ENCODE measurements around the gene ZNF740. TPM values are rescaled to one million over a fixed set of nuclear protein-coding genes. Genes with fewer than 3 reads are reported as not detected.

ZNF740 gene
- total and polyA plus RNA-seq, 2 of the 4 experiments (the other 2 are of a cell fraction), result 13.1 to 14.0 TPM

GRCh38 chr12:53187145-53187899 is 6.8 kb downstream of the ZNF740 start:
- Histone ChIP-seq H3K27me3 (ENCODE audit: control insufficient read depth, insufficient read depth, low read length) (no peaks in the 10 kb centered on the region), H3K4ac (ENCODE audit: low read depth, low read length) (no peak overlapping the region), H3K56ac (ENCODE audit: extremely low read depth, insufficient read depth, low read length) (no peak overlapping the region), H3K4me2 (ENCODE audit: low read depth, low read length) (no peak overlapping the region), H3K23ac (ENCODE audit: low read depth, low read length) (no peak overlapping the region), H3K4me1 (ENCODE audit: control insufficient read depth, insufficient read depth, low read length) (peaks cover 7% of the 10 kb centered on the region), H4K8ac (ENCODE audit: low read depth in 2 of 2, low read length in 2 of 2) (no peak overlapping the region), H2BK20ac (ENCODE audit: low read depth, low read length) (no peak overlapping the region), H2AK5ac (ENCODE audit: low read depth, low read length) (no peak overlapping the region), H3K36me3 (ENCODE audit: control insufficient read depth, insufficient read depth, low read length) (peaks cover 50% of the 10 kb centered on the region), H4K5ac (ENCODE audit: low read depth, low read length) (no peak overlapping the region), H4K91ac (ENCODE audit: insufficient read depth, low read depth, low read length) (no peak overlapping the region), H2BK120ac (ENCODE audit: low read depth, low read length) (no peak overlapping the region), H2AFZ (replicated peaks; ENCODE audit: low read length, poor library complexity) (no peak overlapping the region), H2AK9ac (replicated peaks; ENCODE audit: low read depth, low read length, poor library complexity) (no peak overlapping the region), H4K20me1 (ENCODE audit: insufficient read depth, low read length) (0 out of 2 replicates have a peak, but pooled peaks cover 8% of the 10 kb centered on the region), H3K9ac (ENCODE audit: low read depth, low read length) (no peak overlapping the region), H2BK15ac (ENCODE audit: low read depth, low read length) (no peak overlapping the region), H3K9me3 (ENCODE audit: control insufficient read depth, insufficient read depth, low read length) (no peaks in the 10 kb centered on the region), H3K9me1 (ENCODE audit: insufficient read depth, low read length) (peaks cover 12% of the 10 kb centered on the region), H3K27ac (ENCODE audit: insufficient read depth, low read length) (no peak overlapping the region), H2BK5ac (ENCODE audit: low read depth, low read length, poor library complexity, severe bottlenecking) (no peak overlapping the region), H3K14ac (replicated peaks; ENCODE audit: low read depth, low read length) (no peak overlapping the region), H3K4me3 (ENCODE audit: insufficient read depth, low read depth, low read length) (no peak overlapping the region), H3K18ac (ENCODE audit: low read depth, low read length) (no peak overlapping the region), H3K79me1 (ENCODE audit: low read depth in 1 of 2, low read length in 2 of 2) (peaks cover 24 to 50% of the 10 kb centered on the region in 2 experiments)
- ATAC-seq (ENCODE audit: low read depth) (no peak), DNase-seq (no peak)
- dilution Hi-C loops (cut with HindIII; ENCODE audit: low sequenced_read_pairs, unreplicated experiment), result no loop called here
- TF ChIP-seq, protein P1, sequence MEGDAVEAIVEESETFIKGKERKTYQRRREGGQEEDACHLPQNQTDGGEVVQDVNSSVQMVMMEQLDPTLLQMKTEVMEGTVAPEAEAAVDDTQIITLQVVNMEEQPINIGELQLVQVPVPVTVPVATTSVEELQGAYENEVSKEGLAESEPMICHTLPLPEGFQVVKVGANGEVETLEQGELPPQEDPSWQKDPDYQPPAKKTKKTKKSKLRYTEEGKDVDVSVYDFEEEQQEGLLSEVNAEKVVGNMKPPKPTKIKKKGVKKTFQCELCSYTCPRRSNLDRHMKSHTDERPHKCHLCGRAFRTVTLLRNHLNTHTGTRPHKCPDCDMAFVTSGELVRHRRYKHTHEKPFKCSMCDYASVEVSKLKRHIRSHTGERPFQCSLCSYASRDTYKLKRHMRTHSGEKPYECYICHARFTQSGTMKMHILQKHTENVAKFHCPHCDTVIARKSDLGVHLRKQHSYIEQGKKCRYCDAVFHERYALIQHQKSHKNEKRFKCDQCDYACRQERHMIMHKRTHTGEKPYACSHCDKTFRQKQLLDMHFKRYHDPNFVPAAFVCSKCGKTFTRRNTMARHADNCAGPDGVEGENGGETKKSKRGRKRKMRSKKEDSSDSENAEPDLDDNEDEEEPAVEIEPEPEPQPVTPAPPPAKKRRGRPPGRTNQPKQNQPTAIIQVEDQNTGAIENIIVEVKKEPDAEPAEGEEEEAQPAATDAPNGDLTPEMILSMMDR (conservative IDR thresholded peaks at IDR 0.05; ENCODE audit: low read depth, low read length), result no peak
- TF ChIP-seq SMC3 (IDR thresholded peaks at IDR 0.05; ENCODE audit: low read depth, low read length), result no peak
- TF ChIP-seq, protein P2, sequence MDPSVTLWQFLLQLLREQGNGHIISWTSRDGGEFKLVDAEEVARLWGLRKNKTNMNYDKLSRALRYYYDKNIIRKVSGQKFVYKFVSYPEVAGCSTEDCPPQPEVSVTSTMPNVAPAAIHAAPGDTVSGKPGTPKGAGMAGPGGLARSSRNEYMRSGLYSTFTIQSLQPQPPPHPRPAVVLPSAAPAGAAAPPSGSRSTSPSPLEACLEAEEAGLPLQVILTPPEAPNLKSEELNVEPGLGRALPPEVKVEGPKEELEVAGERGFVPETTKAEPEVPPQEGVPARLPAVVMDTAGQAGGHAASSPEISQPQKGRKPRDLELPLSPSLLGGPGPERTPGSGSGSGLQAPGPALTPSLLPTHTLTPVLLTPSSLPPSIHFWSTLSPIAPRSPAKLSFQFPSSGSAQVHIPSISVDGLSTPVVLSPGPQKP (IDR thresholded peaks at IDR 0.05; ENCODE audit: borderline replicate concordance, low read depth, low read length), result no peak
- TF ChIP-seq CHD1 (IDR thresholded peaks at IDR 0.05; ENCODE audit: low read depth, low read length), result no peak
- no peak for TF ChIP-seq CEBPB (IDR thresholded peaks at IDR 0.05; ENCODE audit: low read depth, low read length)
- no peak for TF ChIP-seq MAZ (IDR thresholded peaks at IDR 0.05; ENCODE audit: borderline replicate concordance, low read depth, low read length)
- no peak for TF ChIP-seq RFX5 (IDR thresholded peaks at IDR 0.05; ENCODE audit: low read depth, low read length)
- no peak for TF ChIP-seq BHLHE40 (IDR thresholded peaks at IDR 0.05; ENCODE audit: low read depth, low read length)
- TF ChIP-seq RAD21 (IDR thresholded peaks at IDR 0.05; ENCODE audit: low read length), result no peak
- no TSS peak for BruUV-seq (replicated peaks)
- WGBS, 2 experiments (ENCODE audit: extremely low coverage in 2 of 2, insufficient read length in 1 of 2), result 86% methylated on average over 4 of the region's 15 CpGs; no CpG with 5 or more reads in 1 of the 2 experiments
- in situ Hi-C loops (cut with MboI; ENCODE audit: low sequenced_read_pairs), result loop anchor here (5.0 kb wide), 1 partner anchor 120 kb away; no protein-coding TSS in a partner anchor
- intact Hi-C loops (cut with micrococcal nuclease), result no loop called here
- POLR2A ChIA-PET (ENCODE audit: unreplicated experiment), result interaction anchor here (0.5 kb wide), 2 partner anchors 67 to 107 kb away, joined by 4 read pairs; no protein-coding TSS in a partner anchor
- CTCF ChIA-PET, result interaction anchor here (1.3 kb wide), 1 partner anchor 92 kb away, joined by 3 read pairs; no protein-coding TSS in a partner anchor
